Peyer's patch (tissue), 4 donors: ENCODE results near the gene TIMP1. TPM values are rescaled to one million over a fixed set of nuclear protein-coding genes. Genes with fewer than 3 reads are reported as not detected.
A peak's percentile ranks its signal among the peaks of the same experiment; 100 is the strongest.

Source experiments
- DNase-seq, 3 donors: peaks; one replicate each; pipeline ENCODE4 v3.0.0-alpha.2; 2017 to 2019
- H3K27ac ChIP-seq, 4 donors: fragments of 200-600 bp; sonication (generic); one replicate each; pipeline ENCODE4 v1.5.1; 2016 to 2019
- H3K27me3 ChIP-seq, 2 donors: fragments of 200-600 bp; sonication (generic); one replicate each; pipeline ENCODE4 v1.5.1; 2019
- H3K36me3 ChIP-seq, 3 donors: fragments of 200-600 bp; sonication (generic); one replicate each; pipeline ENCODE4 v1.5.1; 2016 to 2019
- H3K4me1 ChIP-seq, 4 donors: fragments of 200-600 bp; sonication (generic); one replicate each; pipeline ENCODE4 v1.5.1; 2016 to 2019
- H3K4me3 ChIP-seq, 4 donors: fragments of 200-600 bp; sonication (generic); 1 replicate in 3 of 4; 2 replicates in 1 of 4; pipeline ENCODE4 v1.5.1; 2016 to 2019; ENCODE audit warnings: mild to moderate bottlenecking in 1 of 4
- H3K9me3 ChIP-seq, 4 donors: fragments of 200-600 bp; sonication (generic); one replicate each; pipeline ENCODE4 v1.5.1; 2016 to 2019; ENCODE audit warnings: mild to moderate bottlenecking in 1 of 4
- POLR2A ChIP-seq, 2 donors: fragments of 450-650 bp; IDR thresholded peaks; one replicate each; pipeline ENCODE4 v1.5.1; 2017; ENCODE audit warnings: antibody characterized with exemption in 2 of 2, mild to moderate bottlenecking in 2 of 2, moderate library complexity in 2 of 2
- total RNA-seq, 4 donors: library from RNA; depleted of rRNA; stranded (reverse); fragments of >200 nt; gene quantifications; one replicate each; pipeline ENCODE4 v1.1.0, GENCODE V29; 2016
- TF ChIP-seq, protein P1 (sequence below), 6 experiments: fragments of 450-650 bp in 4 of 6; fragments of 200-600 bp in 2 of 6; sonication (generic) in 1 of 6; IDR thresholded peaks; one replicate each; pipeline ENCODE4 v1.5.1; 2017 to 2019; ENCODE audit warnings: antibody characterized with exemption in 6 of 6, mild to moderate bottlenecking in 3 of 6, moderate library complexity in 1 of 6

Gene TIMP1
- total RNA-seq, 4 donors from 2014 or later = 22.5 to 80.0 (median 39.7) TPM

DNA sequence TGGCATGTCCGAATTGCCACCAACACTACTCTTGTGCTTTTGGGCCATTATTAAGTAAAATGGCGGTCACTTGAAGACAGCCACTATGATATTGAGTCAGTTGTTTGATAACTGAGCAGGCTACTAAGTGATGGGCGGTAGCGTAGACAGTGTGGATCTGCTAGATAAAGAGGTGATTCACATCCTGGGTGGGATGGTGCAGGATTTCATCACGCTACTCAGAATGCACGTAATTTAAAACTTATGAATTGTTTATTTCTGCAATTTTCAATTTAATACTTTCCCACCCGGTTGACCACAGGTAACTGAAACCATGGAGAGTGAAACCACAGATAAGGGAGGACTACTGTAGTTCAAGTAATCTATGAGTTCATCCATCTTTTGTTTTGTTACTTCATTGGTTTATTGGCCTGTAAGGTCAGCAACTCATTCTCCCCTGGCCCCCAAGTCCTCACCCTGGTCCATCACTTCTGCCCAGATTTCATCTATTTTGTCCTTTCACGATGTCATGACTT is 18.4 kb upstream of the TIMP1 start:
- TF ChIP-seq POLR2A (IDR thresholded peaks at IDR 0.05) = no peak
- TF ChIP-seq, protein P1, sequence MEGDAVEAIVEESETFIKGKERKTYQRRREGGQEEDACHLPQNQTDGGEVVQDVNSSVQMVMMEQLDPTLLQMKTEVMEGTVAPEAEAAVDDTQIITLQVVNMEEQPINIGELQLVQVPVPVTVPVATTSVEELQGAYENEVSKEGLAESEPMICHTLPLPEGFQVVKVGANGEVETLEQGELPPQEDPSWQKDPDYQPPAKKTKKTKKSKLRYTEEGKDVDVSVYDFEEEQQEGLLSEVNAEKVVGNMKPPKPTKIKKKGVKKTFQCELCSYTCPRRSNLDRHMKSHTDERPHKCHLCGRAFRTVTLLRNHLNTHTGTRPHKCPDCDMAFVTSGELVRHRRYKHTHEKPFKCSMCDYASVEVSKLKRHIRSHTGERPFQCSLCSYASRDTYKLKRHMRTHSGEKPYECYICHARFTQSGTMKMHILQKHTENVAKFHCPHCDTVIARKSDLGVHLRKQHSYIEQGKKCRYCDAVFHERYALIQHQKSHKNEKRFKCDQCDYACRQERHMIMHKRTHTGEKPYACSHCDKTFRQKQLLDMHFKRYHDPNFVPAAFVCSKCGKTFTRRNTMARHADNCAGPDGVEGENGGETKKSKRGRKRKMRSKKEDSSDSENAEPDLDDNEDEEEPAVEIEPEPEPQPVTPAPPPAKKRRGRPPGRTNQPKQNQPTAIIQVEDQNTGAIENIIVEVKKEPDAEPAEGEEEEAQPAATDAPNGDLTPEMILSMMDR (IDR thresholded peaks at IDR 0.05) = no peak
- Histone ChIP-seq H3K27me3 (no peaks in the 10 kb centered on the region), H3K27ac (no peak overlapping the region), H3K4me1 (no peaks in the 10 kb centered on the region), H3K9me3 (no peaks in the 10 kb centered on the region), H3K36me3 (peaks cover 0 to 33% (median 0%) of the 10 kb centered on the region in 3 donors), H3K4me3 (no peak overlapping the region)
- DNase-seq = no peak

DNA sequence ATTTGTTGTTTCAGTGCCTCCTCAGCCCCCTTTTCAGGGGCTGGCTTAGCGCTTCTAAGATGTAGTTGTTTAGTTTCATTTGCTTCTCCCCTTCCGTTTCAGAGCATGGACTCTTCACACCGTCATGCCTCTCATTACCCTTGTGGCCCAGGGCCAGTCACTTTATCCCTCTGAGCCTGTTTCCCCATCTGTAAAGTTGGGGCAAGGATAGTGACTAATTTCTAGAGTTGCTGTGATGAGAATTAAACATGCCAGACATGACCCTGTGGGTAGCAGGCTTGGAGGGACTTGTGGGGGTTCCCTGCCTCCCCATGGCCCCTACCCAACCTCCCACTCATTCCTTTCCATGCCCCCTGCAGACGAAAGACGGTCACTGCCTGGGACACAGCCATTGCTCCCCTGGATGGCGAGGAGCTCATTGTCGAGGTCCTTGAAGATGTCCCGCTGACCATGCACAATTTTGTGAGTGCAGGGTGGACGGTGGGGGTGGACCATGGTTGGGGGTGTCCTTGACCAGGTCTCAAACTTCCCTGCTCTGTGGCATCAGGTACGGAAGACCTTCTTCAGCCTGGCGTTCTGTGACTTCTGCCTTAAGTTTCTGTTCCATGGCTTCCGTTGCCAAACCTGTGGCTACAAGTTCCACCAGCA is 17.7 kb upstream of the TIMP1 start:
- no peak for DNase-seq
- Histone ChIP-seq H3K4me1 (no peaks in the 10 kb centered on the region), H3K36me3 (peaks cover 0 to 40% (median 0%) of the 10 kb centered on the region in 3 donors), H3K9me3 (no peaks in the 10 kb centered on the region), H3K4me3 (no peak overlapping the region), H3K27ac (no peak overlapping the region), H3K27me3 (no peaks in the 10 kb centered on the region)
- no peak for TF ChIP-seq POLR2A (IDR thresholded peaks at IDR 0.05)
- TF ChIP-seq, protein P1 (IDR thresholded peaks at IDR 0.05) = no peak

DNA sequence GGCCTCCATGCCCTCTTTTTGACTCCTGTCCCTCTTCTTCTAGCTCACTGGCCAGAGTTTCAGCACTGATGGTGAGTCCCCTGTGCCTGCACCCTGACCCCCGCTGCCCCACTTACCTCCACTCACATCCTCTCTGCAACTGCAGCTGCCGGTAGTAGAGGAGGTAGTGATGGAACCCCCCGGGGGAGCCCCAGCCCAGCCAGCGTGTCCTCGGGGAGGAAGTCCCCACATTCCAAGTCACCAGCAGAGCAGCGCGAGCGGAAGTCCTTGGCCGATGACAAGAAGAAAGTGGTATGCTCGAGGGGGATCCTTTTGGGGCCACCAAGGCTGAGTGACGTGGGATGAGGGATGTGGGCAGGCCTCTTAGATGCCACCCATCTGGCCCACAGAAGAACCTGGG is 15.4 kb upstream of the TIMP1 start:
- no peak for TF ChIP-seq POLR2A (IDR thresholded peaks at IDR 0.05)
- TF ChIP-seq, protein P1 (IDR thresholded peaks at IDR 0.05) = no peak
- Histone ChIP-seq H3K27ac (no peak overlapping the region), H3K27me3 (no peaks in the 10 kb centered on the region), H3K36me3 (peaks cover 0 to 45% (median 0%) of the 10 kb centered on the region in 3 donors), H3K9me3 (no peaks in the 10 kb centered on the region), H3K4me3 (no peak overlapping the region), H3K4me1 (no peaks in the 10 kb centered on the region)
- no peak for DNase-seq

DNA sequence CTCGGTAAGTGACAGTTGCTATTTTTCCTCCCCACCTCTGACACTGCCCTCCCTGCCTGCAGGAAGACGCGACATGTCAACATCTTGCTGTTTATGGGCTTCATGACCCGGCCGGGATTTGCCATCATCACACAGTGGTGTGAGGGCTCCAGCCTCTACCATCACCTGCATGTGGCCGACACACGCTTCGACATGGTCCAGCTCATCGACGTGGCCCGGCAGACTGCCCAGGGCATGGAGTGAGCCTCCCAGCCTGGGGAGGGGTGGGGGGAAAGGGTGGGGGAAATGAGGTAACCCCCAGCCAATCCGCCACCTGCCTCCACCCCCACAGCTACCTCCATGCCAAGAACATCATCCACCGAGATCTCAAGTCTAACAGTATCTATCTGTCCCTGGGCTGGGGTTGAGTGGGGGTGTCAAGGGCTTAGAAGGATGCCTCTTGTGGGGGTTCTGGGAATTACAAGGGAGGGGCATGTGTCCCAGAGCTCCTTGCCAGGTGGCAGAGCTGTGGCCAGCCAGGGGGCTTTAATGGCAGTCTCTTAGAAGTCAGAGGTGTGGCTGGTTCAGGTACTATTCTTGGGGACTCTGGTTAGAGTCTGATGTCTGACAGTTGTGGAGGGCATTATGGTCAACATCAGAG is 13.5 kb upstream of the TIMP1 start:
- Histone ChIP-seq H3K36me3 (peaks cover 0 to 45% (median 0%) of the 10 kb centered on the region in 3 donors), H3K27me3 (no peaks in the 10 kb centered on the region), H3K27ac (no peak overlapping the region), H3K4me3 (no peak overlapping the region), H3K9me3 (no peaks in the 10 kb centered on the region), H3K4me1 (no peaks in the 10 kb centered on the region)
- no peak for DNase-seq
- no peak for TF ChIP-seq POLR2A (IDR thresholded peaks at IDR 0.05)
- TF ChIP-seq, protein P1 (IDR thresholded peaks at IDR 0.05) = peak in 5 of 6 experiments; percentile 17 to 28 (median 25)

DNA sequence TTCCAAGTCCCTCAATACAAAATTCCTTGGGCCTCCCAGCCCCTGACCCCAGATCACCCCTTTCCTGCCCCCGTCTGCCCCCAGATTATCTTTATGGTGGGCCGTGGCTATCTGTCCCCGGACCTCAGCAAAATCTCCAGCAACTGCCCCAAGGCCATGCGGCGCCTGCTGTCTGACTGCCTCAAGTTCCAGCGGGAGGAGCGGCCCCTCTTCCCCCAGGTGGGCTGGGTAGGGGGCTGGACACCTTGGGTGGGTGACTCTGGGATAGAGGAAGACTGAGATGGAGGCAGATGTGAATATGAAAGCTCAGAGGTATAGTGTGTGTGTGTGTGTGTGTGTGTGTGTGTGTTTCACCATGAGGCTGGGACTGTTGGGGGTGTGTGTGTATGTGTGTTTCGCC is 11.4 kb upstream of the TIMP1 start:
- no peaks in the 10 kb centered on the region for H3K9me3 ChIP-seq
- no peaks in the 10 kb centered on the region for H3K4me1 ChIP-seq
- TF ChIP-seq, protein P1 (IDR thresholded peaks at IDR 0.05) = no peak
- no peak for TF ChIP-seq POLR2A (IDR thresholded peaks at IDR 0.05)
- no peak overlapping the region for H3K4me3 ChIP-seq
- no peak overlapping the region for H3K27ac ChIP-seq
- H3K36me3 ChIP-seq = peaks cover 0 to 28% (median 0%) of the 10 kb centered on the region in 3 donors
- DNase-seq = no peak
- no peaks in the 10 kb centered on the region for H3K27me3 ChIP-seq
